M059J (cell line): ENCODE results near the gene NAA80. TPM values are rescaled to one million over a fixed set of nuclear protein-coding genes. Genes with fewer than 3 reads are reported as not detected.
"Not testable (repeated sequence)": the region's sequence is repeated elsewhere in the genome, so short reads cannot be mapped to it uniquely, and the experiment has no call there.

Source experiments
- DNase-seq: peaks from one replicate; pipeline ENCODE4 v3.0.0-alpha.2; 2012; ENCODE audit warnings: low read depth
- total RNA-seq: library from RNA; depleted of rRNA; stranded (reverse); fragments of >200 nt; shearing (Covaris generic); gene quantifications from 2 replicates; pipeline ENCODE4 v1.2.3, GENCODE V29; 2014

NAA80 gene
- total RNA-seq, 1 experiment from 2014 or later = 8.9 TPM

GRCh38 chr3:50292159-50293078, 6.8 kb downstream of the NAA80 start, which contains the start of gene IFRD2:
IFRD2 (minus strand) TSS chr3:50292429; CDS start chr3:50292274, 155 bp downstream.
- peak; percentile 95 for DNase-seq

GRCh38 chr3:50290161-50290641, 9.0 kb downstream of the NAA80 start:
- no peak for DNase-seq

- DNase-seq = no peak
These were observed 10.1 kb downstream of the NAA80 start for GRCh38 chr3:50289130-50289529.

- no peak for DNase-seq
These were observed 10.7 kb downstream of the NAA80 start for GRCh38 chr3:50288387-50289007.

GRCh38 chr3:50287262-50287661, 11.9 kb downstream of the NAA80 start:
- no peak for DNase-seq

GRCh38 chr3:50286322-50287227, 12.6 kb downstream of the NAA80 start:
- no peak for DNase-seq

GRCh38 chr3:50284121-50284520, 15.1 kb downstream of the NAA80 start:
- not testable (repeated sequence) for DNase-seq

- no peak for DNase-seq
These were observed 19.8 kb downstream of the NAA80 start for GRCh38 chr3:50279255-50280016.

- DNase-seq = no peak
These were observed 20.4 kb downstream of the NAA80 start, which contains the start of gene LSMEM2 for GRCh38 chr3:50278880-50279224. LSMEM2 (plus strand) TSS chr3:50279087; CDS start chr3:50279114, 27 bp downstream.

- no peak for DNase-seq
These were observed 20.9 kb downstream of the NAA80 start for GRCh38 chr3:50278123-50278879.

- DNase-seq = no peak
These were observed 22.5 kb downstream of the NAA80 start for GRCh38 chr3:50276762-50277101.

GRCh38 chr3:50275996-50276761, 23.0 kb downstream of the NAA80 start:
- no peak for DNase-seq

- no peak for DNase-seq
These were observed 23.8 kb downstream of the NAA80 start for GRCh38 chr3:50275141-50275995.

- peak; percentile 35 for DNase-seq
These were observed 24.7 kb downstream of the NAA80 start for GRCh38 chr3:50274371-50275104.

- DNase-seq = no peak
These were observed 25.5 kb downstream of the NAA80 start for GRCh38 chr3:50273689-50274065.

GRCh38 chr3:50272911-50273688, 26.1 kb downstream of the NAA80 start:
- DNase-seq = peak; percentile 70

- not testable (repeated sequence) for DNase-seq
These were observed 26.7 kb downstream of the NAA80 start for GRCh38 chr3:50272538-50272910.
